K562 treated with DMSO at 1 percent for 48 hours (cell line): Measurements from ENCODE around the gene MTMR8. TPM values are rescaled to one million over a fixed set of nuclear protein-coding genes. Genes with fewer than 3 reads are reported as not detected.

Source experiments
- total RNA-seq: library from RNA; unstranded; fragments of 300-600 nt; gene quantifications from 2 replicates; pipeline ENCODE4 v1.2.3, GENCODE V29; 2022; ENCODE audit warnings: low replicate concordance; ENCODE audit errors: extremely low read depth

Gene MTMR8
- total RNA-seq, result not detected in 2 replicates

GRCh38 chrX:64394874-64395567 is at the start of gene MTMR8:
TSS of gene MTMR8 (minus strand) at chrX:64395452. CDS start at chrX:64395363, 89 bp downstream.

GRCh38 chrX:64230123-64230970 is 164.9 kb downstream of the MTMR8 start, which contains the start of gene ASB12:
TSS of gene ASB12 (minus strand) at chrX:64230607. CDS start at chrX:64225650, 4,957 bp downstream.

Other genes starting within 250 kb of the MTMR8 start
- not detected in 2 replicates for gene AMER1, start 189.7 kb downstream of the MTMR8 start, total RNA-seq
- gene ASB12, start 164.8 kb downstream of the MTMR8 start, total RNA-seq, result not detected in 2 replicates